Skeletal muscle tissue (tissue), 4 donors: ENCODE data around the gene AK9. TPM values are rescaled to one million over a fixed set of nuclear protein-coding genes. Genes with fewer than 3 reads are reported as not detected.
"Not testable (repeated sequence)": the region's sequence is repeated elsewhere in the genome, so short reads cannot be mapped to it uniquely, and the experiment has no call there.

Experiments used
- H3K27ac ChIP-seq: one replicate; pipeline ENCODE4 v1.7.0; 2013; ENCODE audit warnings: mild to moderate bottlenecking, low read depth, low read length, inconsistent platforms
- H3K27me3 ChIP-seq, 3 donors: one replicate each; pipeline ENCODE4 v1.7.0; 2013; ENCODE audit warnings: low read length in 3 of 3; ENCODE audit not compliant: control insufficient read depth in 3 of 3, insufficient read depth in 3 of 3
- H3K36me3 ChIP-seq, 3 donors: one replicate each; pipeline ENCODE4 v1.7.0; 2013; ENCODE audit warnings: low read length in 3 of 3; ENCODE audit not compliant: control insufficient read depth in 3 of 3, insufficient read depth in 3 of 3
- H3K4me1 ChIP-seq, 3 donors: one replicate each; pipeline ENCODE4 v1.7.0; 2013; ENCODE audit warnings: low read length in 3 of 3, mild to moderate bottlenecking in 3 of 3; ENCODE audit not compliant: control insufficient read depth in 3 of 3, insufficient read depth in 3 of 3
- H3K4me3 ChIP-seq, 3 donors: one replicate each; pipeline ENCODE4 v1.7.0; 2013; ENCODE audit warnings: low read length in 3 of 3
- H3K9ac ChIP-seq, 3 donors: one replicate each; pipeline ENCODE4 v1.7.0; 2013; ENCODE audit warnings: low read length in 3 of 3, mild to moderate bottlenecking in 3 of 3, moderate library complexity in 2 of 3, low read depth in 1 of 3
- H3K9me3 ChIP-seq, 3 donors: one replicate each; pipeline ENCODE4 v1.7.0; 2013; ENCODE audit warnings: low read length in 3 of 3; ENCODE audit not compliant: control insufficient read depth in 3 of 3
- total RNA-seq: library from RNA; depleted of rRNA; stranded (reverse); fragments of >200 nt; gene quantifications from one replicate; pipeline ENCODE4 v1.2.3, GENCODE V29; 2014
- donor health status: Osteomylitis.

AK9 gene
- total RNA-seq, 1 donor from 2014 or later, result 14.1 TPM

DNA sequence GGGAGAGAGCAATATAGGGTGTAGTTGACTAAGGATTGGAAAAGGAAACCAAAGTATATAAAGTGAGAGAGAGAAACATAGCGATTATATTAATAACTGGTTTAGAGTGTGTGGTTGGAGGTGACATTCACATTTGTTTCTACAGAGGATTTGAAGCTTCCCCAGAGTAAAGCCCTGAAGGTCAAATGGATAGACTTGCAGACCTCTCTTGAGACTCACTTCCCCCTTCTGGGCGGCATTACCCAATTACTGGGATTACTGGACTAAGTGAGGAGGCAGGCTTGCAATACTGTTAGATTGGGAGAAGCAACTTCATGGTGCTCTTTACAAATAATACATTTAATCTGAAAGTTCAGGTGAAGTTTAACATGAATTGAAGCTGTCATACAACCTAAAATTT lies 10.8 kb upstream of the AK9 start:
- H3K36me3 ChIP-seq, result no peaks in the 10 kb centered on the region
- no peak overlapping the region for H3K9ac ChIP-seq
- no peaks in the 10 kb centered on the region for H3K9me3 ChIP-seq
- H3K27me3 ChIP-seq, result no peaks in the 10 kb centered on the region
- no peak overlapping the region for H3K27ac ChIP-seq
- H3K4me3 ChIP-seq, result no peak overlapping the region
- peaks cover 0 to 3% (median 2%) of the 10 kb centered on the region in 3 donors for H3K4me1 ChIP-seq

DNA sequence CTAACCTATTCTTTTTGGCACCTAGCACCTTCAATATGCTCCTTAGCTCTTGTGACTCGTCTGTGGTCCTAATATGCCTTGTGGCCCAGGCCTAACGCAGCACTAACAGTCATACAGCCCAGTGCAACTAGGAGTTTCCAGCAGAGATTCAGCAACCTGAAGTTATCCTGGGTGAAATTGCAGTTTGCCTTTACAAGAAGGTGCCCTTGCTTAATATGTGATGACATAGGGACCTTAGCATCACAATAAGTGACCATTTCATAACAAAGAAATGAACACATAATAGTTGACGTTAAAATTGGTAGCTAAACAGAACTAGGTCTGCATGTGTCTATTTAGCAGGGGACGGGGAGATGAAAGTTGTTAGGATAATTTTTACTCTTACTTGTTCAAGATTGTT lies 10.2 kb upstream of the AK9 start:
- Histone ChIP-seq H3K9ac (no peak overlapping the region), H3K4me3 (no peak overlapping the region), H3K36me3 (no peaks in the 10 kb centered on the region), H3K27ac (no peak overlapping the region), H3K9me3 (no peaks in the 10 kb centered on the region), H3K27me3 (no peaks in the 10 kb centered on the region), H3K4me1 (peaks cover 0 to 3% (median 2%) of the 10 kb centered on the region in 3 donors)

DNA sequence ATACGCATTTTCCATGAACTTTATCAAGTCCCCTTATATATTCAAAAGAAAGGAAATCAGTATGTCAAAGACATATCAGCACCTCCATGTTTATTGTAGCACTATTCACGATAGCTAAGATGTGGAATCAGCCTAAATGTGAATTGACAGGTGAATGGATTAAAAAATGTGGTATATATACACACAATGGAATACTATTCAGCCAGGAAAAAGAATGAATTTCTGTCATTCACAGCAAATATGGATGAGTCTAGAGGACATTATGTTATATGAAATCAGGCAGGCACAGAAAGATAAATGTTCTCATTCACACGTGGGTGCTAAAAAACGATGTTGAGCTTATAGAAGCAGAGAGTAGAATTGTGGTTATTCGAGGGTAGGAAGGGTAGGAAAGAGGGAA lies 5.4 kb upstream of the AK9 start:
- Histone ChIP-seq H3K4me3 (no peak overlapping the region), H3K9ac (no peak overlapping the region), H3K4me1 (peaks cover 4 to 12% (median 11%) of the 10 kb centered on the region in 3 donors), H3K27ac (no peak overlapping the region), H3K27me3 (no peaks in the 10 kb centered on the region), H3K36me3 (no peaks in the 10 kb centered on the region), H3K9me3 (no peaks in the 10 kb centered on the region)

DNA sequence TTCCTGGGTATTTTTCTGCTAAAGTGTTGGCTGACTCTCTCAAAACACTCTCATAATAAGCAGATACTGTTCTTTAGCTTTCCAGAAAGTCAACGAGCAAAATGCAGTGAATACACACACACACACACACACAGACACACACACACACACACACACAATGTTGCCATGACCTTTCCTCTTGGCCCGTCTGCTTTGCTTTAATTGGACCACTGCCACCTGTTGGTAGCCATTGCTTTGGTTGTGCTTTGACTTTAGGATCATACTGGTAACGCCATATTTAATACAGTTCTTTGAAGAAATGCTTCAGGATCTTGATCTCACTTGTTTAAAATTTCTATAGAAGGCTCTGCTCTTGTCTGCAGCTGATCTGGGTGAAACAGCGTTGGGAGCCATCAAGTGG lies 4.5 kb upstream of the AK9 start:
- Histone ChIP-seq H3K9ac (no peak overlapping the region), H3K4me3 (no peak overlapping the region), H3K27me3 (no peaks in the 10 kb centered on the region), H3K4me1 (peaks cover 2 to 18% (median 11%) of the 10 kb centered on the region in 3 donors), H3K27ac (no peak overlapping the region), H3K9me3 (no peaks in the 10 kb centered on the region), H3K36me3 (no peaks in the 10 kb centered on the region)

DNA sequence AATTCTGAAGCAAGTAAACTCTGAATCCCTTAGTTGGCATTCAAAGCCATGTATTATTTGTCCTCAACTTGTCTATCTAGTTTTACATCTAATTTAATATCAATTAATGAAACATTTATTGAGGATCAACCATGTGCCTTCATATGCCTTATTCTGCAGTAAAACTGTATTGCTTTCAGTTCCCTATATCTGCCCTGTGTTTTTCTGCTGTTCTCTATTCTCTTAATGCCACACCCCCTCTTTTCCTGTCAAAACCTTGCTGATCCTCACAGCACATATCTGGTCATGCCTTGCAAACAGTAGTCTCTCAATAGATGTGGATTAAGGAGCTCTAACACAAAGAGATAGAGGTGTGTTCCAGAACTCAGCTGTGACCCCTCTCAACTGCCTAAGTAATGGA lies 2.1 kb upstream of the AK9 start:
- Histone ChIP-seq H3K9ac (no peak overlapping the region), H3K4me1 (peaks cover 2 to 18% (median 11%) of the 10 kb centered on the region in 3 donors), H3K27ac (no peak overlapping the region), H3K9me3 (no peaks in the 10 kb centered on the region), H3K4me3 (no peak overlapping the region), H3K36me3 (no peaks in the 10 kb centered on the region), H3K27me3 (no peaks in the 10 kb centered on the region)

DNA sequence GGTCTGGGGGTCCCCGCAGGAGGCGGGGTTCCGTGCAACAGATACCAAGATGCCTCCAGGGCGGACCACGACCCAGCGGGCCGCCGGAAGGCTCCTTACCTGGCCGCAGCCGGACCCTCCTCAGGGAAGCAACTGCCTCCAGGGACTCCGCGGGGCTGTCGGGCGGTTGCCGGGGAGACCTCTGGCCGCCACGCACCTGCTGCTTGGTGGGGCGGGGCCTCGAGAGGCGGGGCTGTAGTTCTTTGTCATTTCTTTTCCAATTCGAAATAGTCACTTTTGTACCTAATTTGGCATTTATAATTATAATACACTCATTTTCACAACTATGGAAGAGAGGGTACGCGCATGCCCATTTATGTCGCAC lies 647 bp downstream of the AK9 start:
- Histone ChIP-seq H3K27ac (peak overlapping the region; percentile 92), H3K9ac (peak overlapping the region; percentile 89 to 93 (median 90)), H3K4me1 (peaks cover 2 to 18% (median 11%) of the 10 kb centered on the region in 3 donors)

DNA sequence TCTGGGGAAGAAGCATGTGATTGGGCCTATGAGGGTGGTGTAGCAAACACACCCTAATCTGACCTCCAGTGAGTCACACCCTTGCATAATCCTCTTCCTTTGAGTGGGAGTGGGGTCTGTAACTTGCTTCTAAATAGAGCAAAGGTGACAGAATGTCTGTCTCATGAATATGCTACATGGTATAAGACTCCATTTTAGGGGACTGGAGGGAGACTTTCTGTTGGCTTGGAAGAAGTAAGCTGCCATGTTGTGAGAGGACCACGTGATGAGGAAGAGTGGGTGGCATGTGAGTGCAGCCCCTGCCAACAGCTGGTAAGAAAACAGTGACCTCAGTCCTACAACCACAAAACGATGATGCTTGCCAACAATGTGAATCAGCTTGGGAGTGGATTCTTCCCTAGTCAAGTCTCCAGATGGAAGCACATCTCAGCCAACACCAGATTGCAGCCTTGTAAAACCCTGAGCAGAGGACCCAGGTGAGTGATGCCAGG lies 3.7 kb downstream of the AK9 start:
- H3K4me1 ChIP-seq, result peaks cover 2 to 15% (median 8%) of the 10 kb centered on the region in 3 donors
- H3K9ac ChIP-seq, result no peak overlapping the region
- no peak overlapping the region for H3K4me3 ChIP-seq
- no peaks in the 10 kb centered on the region for H3K27me3 ChIP-seq
- no peaks in the 10 kb centered on the region for H3K9me3 ChIP-seq
- H3K27ac ChIP-seq, result no peak overlapping the region
- peaks cover 0 to 2% (median 0%) of the 10 kb centered on the region in 3 donors for H3K36me3 ChIP-seq

More for the DNA sequence above, 647 bp downstream of the AK9 start:
- Histone ChIP-seq H3K36me3 (peaks cover 0 to 2% (median 0%) of the 10 kb centered on the region in 3 donors), H3K9me3 (no peaks in the 10 kb centered on the region), H3K27me3 (no peaks in the 10 kb centered on the region), H3K4me3 (peak overlapping the region; percentile 91 to 97 (median 97))

DNA sequence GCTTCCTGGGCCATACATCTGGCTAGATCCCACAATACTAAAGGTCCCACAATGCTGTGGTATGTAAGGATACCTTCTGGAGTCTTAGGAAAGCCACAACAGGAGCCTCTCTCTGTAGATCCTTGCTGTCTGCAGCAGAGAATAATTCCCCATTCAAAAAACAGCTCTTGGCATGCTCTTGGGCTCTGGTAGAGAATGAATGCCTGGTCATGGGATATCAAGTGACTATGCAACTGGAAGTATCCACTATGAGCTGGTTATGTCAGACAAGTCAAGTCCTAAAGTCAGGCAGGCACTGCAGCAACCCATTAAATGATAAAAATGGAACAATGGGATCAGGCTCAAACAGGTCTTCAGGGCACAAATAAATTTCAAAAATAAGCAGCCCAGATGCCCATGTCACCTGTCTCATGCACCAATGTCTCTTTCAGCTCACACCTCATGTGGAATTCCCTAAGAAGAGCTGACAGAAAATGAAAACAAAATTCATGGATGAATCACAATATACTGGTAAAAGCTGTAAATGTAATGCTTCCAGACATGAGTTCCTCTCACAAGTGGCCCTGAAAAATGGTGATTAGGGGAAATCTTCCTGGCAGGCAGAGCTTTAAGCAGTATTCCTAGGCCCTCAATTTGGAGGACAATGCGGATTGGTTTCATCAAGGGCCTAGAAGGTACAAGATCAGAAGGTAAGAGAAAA lies 4.3 kb downstream of the AK9 start:
- Histone ChIP-seq H3K27ac (no peak overlapping the region), H3K9me3 (no peaks in the 10 kb centered on the region), H3K4me3 (no peak overlapping the region), H3K27me3 (no peaks in the 10 kb centered on the region), H3K4me1 (peaks cover 0 to 9% (median 3%) of the 10 kb centered on the region in 3 donors), H3K36me3 (peaks cover 0 to 2% (median 0%) of the 10 kb centered on the region in 3 donors), H3K9ac (no peak overlapping the region)

DNA sequence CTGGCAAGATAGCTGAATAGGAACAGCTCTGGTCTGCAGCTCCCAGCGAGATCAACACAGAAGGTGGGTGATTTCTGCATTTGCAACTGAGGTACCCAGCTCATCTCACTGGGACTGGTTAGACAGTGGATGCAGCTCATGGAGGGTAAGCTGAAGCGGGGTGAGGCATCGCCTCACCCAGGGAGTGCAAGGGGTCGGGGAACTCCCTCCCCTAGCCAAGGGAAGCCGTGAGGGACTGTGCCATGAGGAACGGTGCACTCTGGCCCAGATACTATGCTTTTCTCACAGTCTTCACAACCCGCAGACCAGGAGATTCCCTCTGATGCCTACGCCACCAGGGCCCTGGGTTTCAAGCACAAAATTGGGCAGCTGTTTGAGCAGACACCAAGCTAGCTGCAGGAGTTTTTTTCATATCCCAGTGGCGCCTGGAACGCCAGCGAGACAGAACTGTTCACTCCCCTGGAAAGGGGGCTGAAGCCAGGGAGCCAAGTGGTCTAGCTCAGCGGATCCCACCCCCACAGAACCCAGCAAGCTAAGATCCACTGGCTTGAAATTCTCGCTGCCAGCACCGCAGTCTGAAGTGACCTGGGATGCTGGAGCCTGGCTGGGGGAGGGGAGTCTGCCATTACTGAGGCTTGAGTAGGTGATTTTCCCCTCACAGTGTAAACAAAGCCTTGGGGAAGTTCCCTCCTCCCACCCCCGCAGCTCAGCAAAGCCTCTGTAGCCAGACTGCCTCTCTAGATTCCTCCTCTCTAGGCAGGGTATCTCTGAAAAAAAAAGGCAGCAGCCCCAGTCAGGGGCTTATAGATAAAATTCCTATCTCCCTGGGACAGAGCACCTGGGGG lies 12.1 kb downstream of the AK9 start:
- not testable (repeated sequence) for H3K27me3 ChIP-seq, H3K4me3 ChIP-seq, H3K4me1 ChIP-seq, H3K9ac ChIP-seq, H3K36me3 ChIP-seq, H3K9me3 ChIP-seq, H3K27ac ChIP-seq

DNA sequence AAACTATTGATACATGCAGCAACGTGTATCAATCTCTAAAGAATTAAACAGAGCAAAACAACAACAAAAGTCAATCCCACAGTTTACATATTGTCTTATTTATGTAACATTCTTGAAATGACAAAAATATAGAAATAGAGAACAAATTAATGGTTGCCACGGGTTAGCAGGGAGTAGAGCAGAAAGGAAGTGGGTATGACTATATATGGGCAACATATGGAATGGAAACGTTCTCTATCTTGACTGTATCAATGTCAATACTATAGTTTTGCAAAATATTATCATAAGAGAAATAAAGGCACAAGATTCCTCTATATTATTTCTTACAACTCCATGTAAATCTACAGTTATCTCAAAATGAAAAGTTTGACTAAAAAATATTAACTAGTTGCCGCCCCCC lies 12.8 kb downstream of the AK9 start:
- H3K4me3 ChIP-seq, result no peak overlapping the region
- no peaks in the 10 kb centered on the region for H3K4me1 ChIP-seq
- no peaks in the 10 kb centered on the region for H3K27me3 ChIP-seq
- no peaks in the 10 kb centered on the region for H3K36me3 ChIP-seq
- H3K27ac ChIP-seq, result no peak overlapping the region
- H3K9me3 ChIP-seq, result no peaks in the 10 kb centered on the region
- no peak overlapping the region for H3K9ac ChIP-seq
